ENCODE results near the gene SPIB.
"Not testable (repeated sequence)": the region's sequence is repeated elsewhere in the genome, so short reads cannot be mapped to it uniquely, and the experiment has no call there.

Gene SPIB

DNA sequence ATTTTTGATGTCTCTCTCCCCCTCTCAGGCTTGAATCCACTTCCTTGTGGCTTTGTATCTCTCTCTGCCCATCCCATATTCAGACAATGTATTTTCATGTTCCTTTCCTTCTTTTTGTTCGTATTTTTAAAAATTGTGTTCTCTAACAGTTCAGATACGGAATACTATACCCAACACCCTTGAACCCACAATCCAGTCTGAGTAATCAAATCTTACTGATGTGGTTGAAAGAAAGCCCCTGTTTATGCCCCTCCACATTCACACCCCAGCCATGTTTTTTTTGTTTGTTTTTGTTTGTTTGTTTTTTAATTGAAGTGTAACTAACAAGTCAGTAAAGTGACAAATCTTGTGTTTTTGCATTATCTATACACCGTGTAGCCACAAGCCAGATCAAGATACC lies 1.4 kb downstream of the SPIB start:
- DNase-seq: no peak

- no peak for DNase-seq
Observed at GRCh38 chr19:50420808-50421207, 2.1 kb downstream of the SPIB start.

- DNase-seq: no peak
Observed at GRCh38 chr19:50422397-50423278, 3.9 kb downstream of the SPIB start.

- DNase-seq: no peak
Observed at GRCh38 chr19:50423279-50424113, 4.8 kb downstream of the SPIB start.

GRCh38 chr19:50425581-50425980 lies 6.8 kb downstream of the SPIB start:
- DNase-seq: no peak

- DNase-seq: no peak
Observed at GRCh38 chr19:50427318-50427925, 8.7 kb downstream of the SPIB start.

DNA sequence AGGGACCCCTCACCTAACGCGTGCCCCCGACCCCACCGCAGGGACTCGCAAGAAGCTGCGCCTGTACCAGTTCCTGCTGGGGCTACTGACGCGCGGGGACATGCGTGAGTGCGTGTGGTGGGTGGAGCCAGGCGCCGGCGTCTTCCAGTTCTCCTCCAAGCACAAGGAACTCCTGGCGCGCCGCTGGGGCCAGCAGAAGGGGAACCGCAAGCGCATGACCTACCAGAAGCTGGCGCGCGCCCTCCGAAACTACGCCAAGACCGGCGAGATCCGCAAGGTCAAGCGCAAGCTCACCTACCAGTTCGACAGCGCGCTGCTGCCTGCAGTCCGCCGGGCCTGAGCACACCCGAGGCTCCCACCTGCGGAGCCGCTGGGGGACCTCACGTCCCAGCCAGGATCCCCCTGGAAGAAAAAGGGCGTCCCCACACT lies 9.3 kb downstream of the SPIB start:
- DNase-seq: peak; percentile 85

- no peak for DNase-seq
Observed at GRCh38 chr19:50428772-50429463, 10.2 kb downstream of the SPIB start.

DNA sequence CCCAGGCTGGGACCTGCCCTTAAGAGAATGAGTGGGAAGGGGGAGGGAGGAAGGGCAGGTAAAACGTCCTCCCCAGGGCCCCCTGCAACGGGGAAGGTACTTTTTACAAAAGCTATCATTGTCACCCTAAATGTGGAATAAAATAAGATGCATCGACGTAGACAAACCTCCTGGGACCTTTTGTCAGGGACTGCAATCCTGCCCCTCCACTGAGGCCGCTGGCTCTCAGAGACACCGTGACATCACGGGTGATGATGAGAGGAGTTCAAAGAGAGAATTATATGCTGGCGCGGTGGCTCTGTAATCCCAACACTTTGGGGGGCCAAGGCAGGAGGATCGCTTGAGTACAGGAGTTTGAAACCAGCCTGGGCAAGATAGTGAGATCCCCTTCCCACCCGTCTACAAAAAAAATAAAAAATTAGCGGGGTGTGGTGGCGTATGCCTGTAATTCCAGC lies 12.2 kb downstream of the SPIB start:
- DNase-seq: peak; percentile 68

DNA sequence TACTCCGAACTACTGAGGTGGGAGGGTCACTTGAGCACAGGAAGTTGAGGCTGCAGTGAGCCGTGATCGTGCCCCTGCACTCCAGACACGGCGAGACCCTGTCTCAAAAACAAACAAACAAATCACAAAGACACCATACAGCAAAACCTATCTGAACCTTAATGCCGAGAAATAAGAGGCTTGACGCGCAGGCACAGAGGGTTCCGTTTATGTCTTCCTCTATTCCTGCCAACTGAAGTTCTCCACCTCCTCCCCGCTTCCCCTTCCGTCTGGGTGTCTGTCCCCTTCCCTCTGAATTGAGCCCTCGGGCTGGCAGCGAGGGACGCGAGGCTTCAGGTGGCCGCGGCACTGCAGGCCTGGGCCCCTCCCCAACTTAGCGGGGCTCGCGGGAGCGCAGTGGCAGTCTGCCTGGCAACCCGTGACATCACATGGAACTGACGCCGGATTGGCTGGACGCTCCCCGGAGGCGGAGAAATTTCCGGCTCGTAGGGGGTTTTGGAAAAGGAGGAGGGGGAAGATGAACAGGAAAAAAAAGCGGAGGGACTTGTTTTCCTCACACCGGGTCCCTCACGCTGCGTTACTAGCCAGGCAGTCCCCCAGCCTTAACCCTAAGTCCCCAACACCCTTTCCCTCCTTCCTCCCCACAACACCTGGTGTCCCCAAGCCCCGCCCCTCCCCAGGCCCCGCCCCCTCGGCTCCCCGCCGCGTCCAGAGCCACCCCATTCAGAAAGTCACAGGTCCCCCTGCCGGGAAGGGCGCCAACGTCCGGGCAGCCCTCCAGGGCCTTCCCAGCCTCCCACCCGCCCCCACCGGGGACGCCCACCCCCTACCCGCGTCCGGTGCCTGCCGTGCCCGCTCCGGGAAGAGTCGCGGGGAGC lies 12.8 kb downstream of the SPIB start:
- DNase-seq: peak; percentile 85

DNA sequence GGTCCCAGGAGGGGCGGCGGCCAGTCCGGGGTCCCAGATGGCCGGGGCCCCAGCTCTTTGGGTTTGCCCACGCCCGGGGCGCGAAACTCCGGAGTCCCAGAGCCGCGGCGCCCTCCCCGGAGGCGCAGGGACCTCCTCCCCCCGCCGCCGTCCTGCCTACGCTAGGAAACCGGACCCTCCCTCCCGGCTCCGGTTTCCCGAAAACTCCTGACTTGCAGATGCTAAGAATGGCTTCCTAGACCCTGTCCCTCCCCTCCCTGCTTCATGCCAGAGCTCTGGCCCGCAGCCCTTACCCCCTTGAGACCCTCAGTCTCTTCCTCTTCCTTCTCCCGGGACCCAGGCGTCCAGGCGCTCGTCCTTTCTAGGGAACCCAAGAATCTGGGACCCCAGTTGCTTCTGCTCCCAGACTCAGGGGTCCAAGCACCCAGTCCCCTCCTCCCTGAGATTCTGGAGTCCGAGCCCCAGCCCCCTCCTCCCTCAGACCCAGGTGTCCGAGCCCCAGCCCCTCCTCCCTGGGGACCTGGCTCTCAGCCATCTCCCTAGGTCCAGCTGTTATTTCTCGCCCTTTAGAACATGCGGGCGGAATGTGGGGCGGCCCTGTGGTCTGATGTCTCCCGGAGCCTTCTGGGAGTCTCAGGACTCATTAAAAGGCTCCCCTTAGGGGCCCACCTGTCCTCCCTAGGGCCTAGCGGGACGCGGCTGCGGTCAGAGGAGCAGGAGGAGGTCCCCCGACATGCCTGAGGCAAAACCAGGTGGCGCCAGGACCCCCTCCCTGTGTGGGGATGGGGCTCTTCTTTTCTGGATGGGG lies 13.7 kb downstream of the SPIB start, which contains the start of gene MYBPC2:
Gene MYBPC2, plus strand, starts transcription at position 672 of the 808 bp plus-strand sequence. Its CDS starts 62 bp downstream, at position 734.
- DNase-seq: no peak

- no peak for DNase-seq
Observed at GRCh38 chr19:50433201-50434180, 14.8 kb downstream of the SPIB start.

DNA sequence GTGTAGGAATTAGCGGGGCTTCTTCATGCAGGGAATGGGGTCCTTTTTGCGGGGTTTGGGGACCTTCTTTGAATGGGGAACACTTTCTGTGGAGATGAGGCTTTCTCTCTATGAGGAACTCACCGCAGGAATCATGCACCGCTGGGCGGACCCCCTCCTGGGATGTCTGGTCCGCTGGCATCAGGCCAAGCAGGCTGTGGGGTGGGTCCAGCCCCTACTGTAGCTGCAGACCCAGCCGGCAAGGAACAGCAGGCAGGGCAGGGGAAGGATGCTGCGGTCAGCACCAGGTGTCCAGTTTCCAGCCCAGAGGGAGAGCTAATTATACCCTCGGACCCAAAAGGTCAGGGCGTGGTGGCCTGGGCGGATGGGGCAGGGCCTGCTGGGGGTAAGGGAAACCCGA lies 15.8 kb downstream of the SPIB start:
- DNase-seq: peak; percentile 37

GRCh38 chr19:50435221-50435620 lies 16.5 kb downstream of the SPIB start:
- no peak for DNase-seq

DNA sequence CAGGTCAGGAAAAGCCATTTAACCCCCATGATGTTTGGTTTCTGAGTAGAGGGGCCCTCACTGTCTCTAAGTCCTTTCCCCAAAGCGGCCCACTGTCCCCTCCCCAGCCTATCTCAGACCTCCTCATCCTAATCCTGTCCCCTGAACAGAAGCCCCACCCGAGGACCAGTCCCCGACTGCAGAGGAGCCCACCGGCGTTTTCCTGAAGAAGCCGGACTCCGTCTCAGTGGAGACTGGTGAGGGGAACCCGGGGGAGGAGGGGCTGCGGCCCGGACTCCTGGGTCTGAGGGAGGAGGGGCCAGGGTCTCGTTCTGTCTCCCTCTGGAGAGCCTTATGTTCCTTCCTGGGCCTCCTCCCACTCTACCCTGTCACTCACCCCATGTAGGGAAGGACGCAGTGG lies 16.9 kb downstream of the SPIB start:
- no peak for DNase-seq

GRCh38 chr19:50437862-50438449 lies 19.2 kb downstream of the SPIB start:
- DNase-seq: no peak

- not testable (repeated sequence) for DNase-seq
Observed at GRCh38 chr19:50439130-50439529, 20.4 kb downstream of the SPIB start.

- no peak for DNase-seq
Observed at GRCh38 chr19:50444059-50444458, 25.3 kb downstream of the SPIB start.

DNA sequence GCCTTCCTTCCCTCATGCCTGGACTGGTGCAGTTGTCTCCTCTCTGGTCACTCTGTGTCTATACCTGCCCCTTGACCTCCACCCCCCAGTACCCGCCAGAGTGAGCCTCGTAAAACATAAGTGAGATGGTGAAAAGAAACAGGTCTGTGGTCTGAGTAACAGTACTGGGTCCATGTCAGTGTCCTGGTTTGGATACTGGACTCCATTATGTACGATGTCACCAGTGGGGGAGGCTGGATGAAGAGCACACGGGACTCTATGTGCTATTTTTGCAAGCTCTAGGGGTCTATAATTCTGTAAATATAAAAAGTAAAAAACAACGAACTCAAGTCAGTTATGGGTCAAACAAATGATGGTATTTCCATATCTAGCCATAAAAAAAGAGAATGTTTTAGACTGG lies 28.3 kb downstream of the SPIB start:
- DNase-seq: no peak
